NCI-H748 treated with DMSO at 0.1 percent for 48 hours (cell line): ENCODE data around the gene CHCHD6.
A peak's percentile ranks its signal among the peaks of the same experiment; 100 is the strongest.

Experiments used
- DNase-seq: peaks from one replicate; lab custom pipeline; 2025; lab: John Stamatoyannopoulos, UW

Gene CHCHD6

DNA sequence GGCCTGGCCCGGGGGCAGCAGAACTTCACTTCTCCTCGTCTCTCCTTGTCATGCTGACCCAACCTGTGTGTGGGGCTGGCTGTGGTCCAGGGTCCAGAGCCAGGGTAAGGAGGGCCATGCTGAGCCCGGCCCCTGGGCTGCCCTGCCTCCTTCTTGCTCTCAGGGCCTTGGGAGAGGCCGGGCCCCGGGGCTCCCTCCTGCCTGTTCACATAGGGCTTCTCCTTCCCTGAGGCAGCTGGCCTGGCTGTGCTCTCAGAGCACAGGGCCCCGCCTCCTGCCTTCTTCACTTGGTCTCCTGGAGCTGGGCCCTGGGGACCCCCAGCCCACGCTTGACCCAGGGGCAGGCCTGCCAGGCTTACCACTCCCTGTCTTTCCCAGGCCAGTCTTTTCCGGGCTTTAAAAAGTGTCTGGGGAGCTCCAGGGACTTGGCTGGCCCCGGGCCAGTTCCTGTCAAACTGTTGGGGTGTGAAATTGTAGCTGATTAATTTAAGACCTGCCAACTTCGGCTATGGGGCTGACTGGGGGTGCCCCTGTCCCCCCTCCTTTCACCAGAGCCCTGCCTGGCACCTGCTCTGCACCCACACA, 290.7 kb downstream of the CHCHD6 start:
- no peak for DNase-seq

DNA sequence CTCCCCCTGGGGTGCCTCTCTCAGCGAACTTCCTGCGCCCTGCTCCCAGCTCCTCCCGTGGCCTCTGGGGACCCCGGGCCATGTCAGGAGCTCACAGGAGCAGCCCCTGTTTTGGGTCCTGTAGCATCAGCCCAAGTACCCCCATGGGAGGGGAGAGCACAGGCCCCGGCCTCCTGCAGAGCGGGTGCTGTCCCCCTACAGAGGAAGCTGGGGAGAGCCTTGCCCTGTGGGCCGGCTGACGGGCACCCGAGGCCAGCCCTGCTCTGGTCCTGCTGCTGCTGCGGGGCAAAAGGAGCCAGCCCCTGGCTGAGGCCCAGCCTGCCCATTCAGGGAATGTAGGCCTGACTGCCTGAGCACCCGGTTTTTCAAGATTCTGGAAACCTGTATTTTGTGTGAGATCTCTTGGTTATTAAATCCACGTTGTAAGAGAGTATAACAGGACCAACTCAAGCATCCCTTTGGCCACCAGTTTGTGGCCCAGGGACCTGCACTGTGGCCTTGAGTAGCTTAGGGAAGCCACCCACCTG, 291.3 kb downstream of the CHCHD6 start:
- no peak for DNase-seq

DNA sequence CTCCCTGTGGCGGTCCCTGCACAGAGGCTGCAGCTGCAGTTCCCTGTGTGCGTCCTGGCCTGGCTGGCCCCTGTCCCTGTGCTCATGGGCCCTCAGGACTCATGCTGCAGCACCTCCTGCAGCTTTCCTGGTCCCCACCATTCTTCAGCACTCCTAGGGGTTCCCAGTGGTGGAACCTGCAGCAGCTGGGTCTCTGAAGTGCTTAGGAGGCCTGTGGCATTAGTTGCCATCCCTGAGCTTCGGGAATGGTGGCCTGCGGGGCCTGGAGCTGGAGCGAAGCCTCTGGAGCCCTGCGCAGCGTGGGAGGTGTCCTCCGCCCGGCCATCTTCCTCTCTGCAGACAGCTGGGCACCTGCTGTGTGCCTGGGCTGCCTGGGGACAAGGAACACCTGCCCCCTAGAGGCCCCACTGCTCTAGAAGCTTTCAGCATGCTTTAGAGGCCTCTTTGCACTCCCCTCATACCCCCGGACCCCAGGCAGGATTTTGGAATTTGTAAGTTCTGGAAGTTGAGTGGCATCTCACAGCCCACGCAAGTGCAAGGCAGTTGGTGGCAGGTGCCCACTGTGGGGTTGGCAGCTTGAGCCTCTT, 292.0 kb downstream of the CHCHD6 start:
- no peak for DNase-seq

DNA sequence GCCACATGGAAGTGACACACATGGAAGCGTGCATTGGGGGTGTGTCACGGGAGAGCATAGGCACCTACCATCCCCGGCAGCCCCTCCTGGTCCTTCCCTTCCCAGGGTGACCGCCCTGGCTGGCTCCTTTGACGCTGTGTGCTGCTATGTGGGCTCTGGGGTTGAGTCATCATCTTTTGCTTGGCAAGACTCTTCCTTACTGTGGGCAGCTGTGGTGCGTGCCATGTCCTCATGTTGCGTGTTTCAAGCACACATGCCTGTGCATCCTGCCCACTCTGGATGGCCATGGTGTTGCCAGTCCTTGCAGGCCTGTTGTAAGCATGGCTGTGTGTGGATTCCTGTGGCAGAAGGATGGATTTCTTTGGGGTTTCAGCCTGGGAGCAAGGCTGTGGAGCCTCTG, 292.9 kb downstream of the CHCHD6 start:
- no peak for DNase-seq

DNA sequence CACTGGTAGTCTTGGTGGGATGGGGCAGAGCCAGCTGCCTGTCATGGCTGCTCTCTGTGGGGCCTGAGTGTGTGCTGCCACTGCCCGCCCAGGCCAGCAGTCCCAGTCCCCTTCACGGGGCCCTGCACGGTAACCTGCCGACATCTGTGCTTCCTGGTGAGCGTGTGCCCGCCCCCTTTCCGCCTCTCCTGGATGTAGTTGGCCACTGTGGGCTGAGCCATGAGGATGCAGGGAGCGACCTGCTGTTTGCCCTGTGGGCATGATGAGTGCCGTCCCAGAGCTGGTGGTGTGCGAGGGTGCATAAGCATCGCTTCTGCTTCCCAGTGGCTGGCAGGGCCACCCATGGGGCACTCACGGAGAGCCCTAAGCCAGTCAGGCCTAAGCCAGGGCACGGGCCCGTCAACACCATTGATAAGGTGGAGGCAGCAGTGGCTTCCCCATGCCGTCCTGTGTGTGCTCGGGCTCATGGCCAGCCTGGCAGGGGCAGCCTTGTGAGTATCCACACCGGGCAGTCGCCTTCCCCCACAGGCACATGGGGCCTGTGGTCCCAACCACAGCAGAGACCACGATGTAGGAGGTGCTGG, 293.5 kb downstream of the CHCHD6 start:
- no peak for DNase-seq

DNA sequence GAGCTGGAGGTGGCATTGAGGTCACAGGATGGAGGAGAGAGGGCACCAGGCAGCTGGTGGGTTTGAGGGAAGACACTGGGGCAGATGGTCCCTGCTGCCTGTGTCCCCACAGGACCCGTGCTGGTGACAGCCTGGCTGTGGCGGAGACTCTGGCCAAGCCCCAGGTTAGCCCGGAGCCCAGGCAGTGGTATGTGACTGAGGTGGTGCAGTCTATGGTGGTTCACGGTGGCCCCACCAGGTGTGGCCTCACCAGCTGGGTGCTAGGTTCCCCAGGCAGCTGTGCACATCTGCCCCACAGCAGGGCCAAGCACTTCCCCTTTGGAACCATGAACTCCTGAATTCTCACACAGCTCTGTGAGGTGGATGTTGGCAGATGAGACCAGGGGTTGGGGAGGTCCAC, 294.3 kb downstream of the CHCHD6 start:
- no peak for DNase-seq

DNA sequence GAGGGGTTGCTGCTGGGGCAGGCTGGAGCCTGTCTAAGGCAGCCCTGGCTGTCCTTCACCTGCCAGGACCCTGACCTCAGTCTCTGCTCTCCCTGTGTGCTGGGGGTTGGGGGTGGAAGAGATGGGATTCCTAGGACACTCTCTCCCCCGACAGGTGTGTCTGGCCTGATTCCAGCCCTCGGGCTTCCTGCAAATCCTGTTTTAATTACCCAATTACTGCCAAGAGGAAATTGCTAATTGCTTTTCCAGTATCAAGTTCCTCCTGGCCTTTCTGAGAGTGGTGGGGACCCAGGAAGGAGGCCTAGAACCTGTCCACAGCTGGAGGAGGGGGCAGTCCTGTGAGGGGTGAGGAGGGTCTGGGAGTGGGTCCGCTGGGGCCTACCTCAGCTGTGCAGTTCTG, 294.7 kb downstream of the CHCHD6 start:
- no peak for DNase-seq

DNA sequence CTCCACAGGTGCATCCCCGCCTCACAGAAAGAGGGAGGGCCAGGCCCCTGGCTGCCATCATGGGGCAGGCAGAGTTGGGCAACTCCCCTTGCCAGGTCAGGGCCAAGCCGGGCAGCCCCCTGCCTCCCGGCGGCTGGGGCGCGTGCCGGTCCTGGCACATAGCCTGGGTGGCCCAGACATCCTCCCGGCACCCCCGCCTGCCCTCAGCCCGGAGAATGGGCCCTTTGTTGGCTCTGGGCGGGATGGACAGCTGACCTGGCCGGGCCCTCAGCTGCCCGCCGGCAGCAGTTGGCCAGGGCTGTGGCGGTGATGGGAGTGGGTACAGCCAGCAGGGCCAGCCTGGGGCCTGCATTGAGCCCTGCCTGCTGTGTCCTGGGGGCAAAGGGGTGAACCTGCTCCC, 295.3 kb downstream of the CHCHD6 start:
- no peak for DNase-seq

DNA sequence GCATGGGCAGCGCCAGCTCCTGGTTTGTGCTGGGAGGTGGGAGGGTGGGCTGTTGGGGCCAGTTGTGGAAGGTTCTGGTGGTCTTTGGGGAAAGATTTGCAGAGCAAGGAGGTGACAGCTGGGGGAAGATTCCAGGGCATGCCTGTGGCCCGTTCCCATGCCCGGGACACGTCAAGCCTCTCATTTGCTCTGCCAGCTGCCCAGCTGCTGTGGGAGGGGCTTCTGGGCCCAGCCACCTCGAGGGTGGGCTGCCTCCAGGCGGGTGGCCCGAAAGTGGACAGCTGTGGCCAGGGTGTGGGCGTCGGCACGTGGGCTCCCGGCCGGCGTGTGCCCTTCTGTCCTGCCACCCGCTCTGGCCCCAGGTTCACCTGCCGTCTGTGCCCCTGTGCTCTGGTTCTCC, 296.1 kb downstream of the CHCHD6 start:
- DNase-seq: no peak

DNA sequence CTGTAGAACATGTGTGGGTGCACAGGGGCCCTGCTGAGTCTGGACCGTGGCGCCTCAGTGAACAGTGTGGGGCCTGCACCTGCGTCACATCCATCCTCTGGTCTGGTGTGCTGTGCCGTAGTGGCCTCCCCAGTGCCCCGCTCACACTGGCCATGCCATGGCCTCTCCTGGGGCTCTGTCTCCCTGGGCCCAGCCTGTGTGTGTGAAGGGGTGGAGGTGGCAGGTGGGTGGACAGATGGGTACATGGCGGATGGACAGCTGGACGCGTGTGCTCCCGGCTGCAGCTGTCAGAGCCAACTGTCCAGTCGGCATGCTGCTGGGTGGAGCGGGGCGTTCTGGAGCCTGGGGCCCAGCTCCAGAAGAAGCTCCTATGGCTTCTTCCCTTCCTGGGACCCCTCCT, 296.7 kb downstream of the CHCHD6 start:
- DNase-seq: no peak

DNA sequence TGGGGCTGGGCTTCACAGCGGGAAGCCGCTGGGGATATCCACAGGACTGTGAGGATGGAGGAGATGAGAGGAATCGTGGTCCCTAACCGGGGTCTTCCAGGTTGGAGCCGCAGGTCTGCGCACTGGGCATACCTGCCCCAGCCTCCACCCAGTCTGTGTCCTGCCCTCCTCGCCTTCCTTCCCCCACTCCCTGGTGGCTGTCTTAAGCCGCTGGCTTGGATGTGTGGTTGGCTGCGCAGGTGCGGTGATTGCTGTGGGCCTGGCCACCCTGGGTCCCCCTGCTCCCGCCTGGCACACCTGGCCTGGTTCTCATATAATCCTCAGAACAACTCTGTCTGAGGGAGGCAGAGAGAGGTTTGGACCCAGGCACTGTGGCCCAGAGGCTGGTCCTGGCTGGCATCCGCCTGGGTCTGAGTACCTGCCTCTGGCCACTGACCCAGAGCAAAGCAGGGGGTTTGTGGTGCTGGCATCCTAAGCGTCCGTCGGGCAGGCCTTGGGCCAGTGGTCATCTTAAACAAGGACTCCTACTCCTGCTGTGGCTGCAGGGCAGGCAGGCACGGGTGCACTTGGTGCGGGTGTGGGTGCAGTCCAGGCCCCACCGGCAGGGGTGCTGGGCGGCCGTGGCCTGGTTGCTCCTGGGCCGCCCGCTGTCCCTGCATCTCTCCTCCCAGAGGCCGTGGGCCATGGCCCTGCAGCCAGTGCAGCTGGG, 297.6 kb downstream of the CHCHD6 start:
- DNase-seq: no peak

DNA sequence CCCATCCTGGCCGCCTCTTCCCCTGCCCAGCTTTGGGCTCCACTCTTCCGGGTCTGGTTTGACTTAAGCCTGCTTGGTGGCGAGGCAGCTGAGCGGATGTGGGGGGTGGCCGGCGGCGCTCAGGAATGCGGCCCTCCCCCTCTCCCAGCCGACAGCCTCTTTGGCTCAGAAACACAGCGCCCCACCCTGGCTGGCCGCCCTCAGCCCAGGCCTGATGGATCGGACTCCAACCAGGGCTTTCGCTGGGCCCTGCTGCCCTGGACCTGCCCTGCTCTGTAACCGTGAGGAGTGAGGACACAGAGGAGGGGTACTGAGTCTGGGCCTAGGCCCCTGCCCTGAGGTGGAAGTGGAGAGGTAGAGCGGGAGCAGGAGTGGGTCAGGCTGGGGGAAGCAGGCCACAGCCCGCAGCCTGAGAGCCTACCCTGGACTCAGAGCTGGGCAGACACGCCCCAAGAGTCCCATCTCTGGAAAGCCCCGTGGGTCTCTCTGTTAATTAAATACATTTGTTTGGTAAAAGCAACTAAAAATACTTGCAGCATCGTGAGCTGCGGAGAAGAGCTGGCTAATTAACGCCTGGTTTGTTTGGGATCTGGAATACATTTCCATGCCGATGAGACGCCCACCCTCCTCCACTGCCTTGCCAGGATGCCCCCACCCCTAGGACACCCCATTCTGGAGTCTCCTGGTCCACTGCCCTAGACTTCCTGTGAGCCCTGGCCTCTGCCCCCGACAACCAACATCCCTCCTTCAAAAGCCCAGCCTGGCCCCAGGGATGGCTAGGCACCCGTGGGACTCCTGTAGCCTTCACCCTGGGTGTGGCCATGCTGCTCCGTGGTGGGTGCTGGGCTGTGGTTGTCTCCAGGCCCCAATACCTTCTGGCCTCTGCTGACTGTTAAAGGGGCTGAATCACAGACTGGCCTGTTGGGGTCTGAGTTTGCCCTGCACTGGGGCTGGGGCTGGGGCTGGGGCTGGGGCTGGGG, 298.4 kb downstream of the CHCHD6 start:
- DNase-seq: no peak

DNA sequence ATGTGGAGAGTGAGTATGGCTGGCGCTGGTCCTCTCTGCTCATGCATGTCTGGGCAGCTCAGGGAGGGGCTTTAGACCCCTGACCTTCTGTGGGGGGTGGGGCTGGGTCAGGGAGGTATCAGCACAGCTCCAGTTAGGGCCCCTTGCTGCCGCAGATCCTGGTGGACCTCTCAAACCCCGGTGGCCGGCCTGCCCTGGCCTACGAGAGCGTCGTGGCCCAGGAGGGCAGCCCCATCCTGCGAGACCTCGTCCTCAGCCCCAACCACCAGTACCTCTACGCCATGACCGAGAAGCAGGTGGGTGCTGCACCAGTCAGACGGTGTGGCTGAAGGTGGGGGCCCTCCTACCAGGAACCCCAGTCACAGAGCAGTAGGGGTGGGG, 299.1 kb downstream of the CHCHD6 start:
- no peak for DNase-seq

DNA sequence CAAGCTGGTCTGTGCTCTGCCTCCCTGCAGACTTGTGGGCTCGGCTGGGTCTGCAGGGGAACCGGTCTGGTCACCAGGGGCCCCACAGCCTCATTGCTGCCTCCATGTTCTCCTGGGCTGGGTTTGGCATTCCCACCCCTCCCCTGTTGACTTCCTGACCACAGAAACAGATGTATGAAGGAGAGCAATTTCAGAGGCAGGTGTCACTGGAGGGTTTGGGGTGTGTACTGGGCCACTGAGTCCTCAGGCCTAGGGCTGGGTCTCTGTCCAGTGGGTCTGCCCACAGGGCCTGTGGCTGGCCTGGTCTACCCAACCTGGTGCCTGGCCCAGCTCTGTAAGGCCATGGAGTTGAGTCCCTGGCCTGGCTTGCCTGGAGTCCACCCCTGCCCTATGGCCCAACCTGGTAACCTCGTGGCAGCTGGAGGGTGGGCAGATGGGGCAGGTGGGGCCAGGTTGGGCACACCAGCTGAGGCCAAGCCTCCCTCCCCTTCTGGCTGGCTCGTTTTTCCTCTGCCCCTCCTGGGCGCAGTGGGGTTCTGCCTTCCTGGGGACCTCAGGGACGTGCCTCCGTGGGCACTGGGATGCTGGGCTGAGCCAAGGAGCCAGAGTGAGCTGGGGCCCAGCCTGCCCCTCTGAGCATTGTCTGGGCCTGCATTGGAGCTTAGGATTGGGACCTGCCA, 299.7 kb downstream of the CHCHD6 start:
- DNase-seq: no peak

DNA sequence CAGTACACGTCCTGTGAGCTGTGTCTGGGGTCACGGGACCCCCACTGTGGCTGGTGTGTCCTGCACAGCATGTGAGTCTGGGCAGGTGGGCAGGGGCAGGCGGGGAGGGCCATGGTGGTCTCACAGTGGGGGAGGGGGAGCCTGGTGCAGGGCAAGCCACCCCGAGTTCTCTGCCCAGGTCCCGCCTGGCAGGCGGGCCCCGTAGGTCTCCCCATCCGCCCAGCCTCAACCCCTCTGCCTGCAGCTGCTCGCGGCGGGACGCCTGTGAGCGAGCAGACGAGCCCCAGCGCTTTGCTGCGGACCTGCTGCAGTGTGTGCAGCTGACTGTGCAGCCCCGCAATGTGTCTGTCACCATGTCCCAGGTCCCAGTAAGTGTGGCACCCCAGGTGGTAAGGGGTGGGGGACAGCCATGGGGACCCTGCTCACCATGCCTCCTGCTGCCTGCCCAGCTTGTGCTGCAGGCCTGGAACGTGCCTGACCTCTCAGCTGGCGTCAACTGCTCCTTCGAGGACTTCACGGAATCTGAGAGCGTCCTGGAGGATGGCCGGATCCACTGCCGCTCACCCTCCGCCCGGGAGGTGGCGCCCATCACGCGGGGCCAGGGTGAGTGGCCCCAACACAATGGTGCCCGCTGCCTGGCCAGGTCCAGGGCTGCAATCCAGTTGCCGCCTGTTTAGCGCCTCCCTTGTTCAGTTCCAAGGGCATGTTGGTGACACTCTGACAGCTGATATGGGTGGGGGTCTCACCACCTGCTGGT, 300.8 kb downstream of the CHCHD6 start:
- DNase-seq: no peak

DNA sequence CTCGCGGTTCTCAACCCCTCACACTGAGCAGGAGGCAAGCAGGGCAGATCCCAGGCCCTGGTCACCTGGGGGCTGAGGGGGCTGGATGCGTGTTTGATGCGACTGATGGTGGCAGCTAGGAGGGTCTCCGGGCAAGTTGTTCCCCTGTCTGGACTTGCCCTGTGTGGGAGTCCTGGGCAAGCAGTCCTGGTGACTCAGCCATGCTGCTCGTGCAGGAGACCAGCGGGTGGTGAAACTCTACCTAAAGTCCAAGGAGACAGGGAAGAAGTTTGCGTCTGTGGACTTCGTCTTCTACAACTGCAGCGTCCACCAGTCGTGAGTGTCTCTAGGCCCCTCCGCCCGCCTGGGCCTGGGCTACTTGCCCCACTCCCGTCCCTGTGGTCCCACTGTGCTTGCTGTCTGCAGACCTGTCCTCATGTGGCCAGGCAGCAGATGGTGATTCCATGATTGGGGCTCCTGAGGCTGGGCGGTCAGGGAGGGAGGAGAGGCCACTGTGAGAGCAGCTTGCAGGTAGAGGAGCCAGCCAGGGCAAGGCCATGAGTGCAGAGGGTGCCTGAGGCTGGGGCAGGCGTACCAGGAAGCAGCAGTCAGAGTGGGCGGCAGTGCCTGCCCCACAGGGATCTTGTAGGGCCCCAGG, 301.9 kb downstream of the CHCHD6 start:
- no peak for DNase-seq

DNA sequence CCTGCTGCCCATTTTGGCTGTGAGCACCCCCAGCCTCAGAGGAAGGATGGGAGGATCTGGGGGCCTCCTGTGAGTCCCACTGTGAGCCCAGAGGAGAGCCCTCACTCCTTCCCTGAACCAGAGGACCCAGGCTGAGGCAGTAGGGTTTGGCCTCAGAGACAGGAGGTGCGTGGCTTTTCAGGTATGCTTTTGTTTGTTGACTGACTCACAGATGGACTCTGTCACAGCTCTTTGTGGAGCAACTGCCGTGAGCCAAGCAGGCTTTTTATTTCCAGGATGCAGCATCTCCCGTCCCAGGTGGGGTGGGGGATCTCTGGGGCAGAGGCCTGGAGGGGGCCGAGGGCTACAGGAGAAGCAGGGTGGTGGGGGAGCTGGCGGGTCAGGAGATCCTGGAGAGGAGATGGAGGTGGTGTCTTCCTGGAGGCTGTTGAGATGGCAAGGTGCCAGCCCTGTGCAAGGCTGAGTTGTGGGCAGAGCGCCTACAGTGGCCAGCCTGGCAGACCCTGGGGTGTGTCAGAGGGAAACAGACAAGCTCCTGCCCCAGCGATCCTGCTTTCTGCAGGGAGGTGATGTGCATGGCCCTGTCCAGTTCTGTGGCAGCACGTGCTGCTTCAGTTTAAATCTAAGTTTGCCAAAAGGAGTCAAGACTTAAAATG, 302.9 kb downstream of the CHCHD6 start:
- DNase-seq: no peak

DNA sequence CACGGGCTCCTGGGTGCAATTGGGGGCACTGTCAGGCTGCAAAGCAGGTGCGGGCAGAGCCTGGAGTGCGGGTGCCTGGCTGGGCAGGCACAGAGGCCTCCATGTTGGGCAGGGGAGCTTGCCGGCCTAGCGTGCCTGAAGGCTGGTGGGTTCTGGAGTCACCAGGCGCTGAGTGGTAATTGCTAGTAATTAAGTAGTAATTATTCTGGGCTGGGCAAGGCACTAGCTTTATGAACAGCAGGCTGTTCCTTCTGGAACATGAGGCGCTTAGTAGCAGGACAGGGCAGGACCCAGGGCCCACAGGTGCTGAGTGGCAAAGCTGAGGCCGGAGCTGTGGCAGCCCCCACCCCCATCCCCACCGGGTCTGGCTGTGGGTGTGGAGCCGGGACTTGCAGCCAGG, 304.2 kb downstream of the CHCHD6 start:
- DNase-seq: peak; percentile 26

DNA sequence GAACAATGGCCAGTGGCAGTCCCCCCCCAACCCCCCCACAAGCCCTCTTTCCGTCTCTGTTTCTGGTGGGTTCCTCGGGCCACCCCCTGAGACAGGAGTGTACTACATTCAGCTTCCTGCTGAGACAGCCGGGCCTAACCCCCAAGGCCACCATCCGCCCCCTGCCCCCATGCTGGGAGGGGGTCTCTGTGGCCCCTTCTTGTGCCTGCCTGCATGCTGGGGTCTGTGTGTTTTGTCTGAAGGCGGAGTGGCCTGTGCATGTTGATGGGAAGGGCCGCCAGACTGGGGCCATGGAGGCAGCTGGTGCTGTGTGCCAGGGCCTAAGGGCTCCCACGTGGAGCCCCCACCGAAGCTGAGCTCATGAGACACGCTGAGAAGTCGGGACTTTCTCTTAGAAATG, 305.5 kb downstream of the CHCHD6 start:
- no peak for DNase-seq
